ENCODE measurements around the gene THEM4. TPM values are rescaled to one million over a fixed set of nuclear protein-coding genes. Genes with fewer than 3 reads are reported as not detected.
"Not testable (repeated sequence)": the region's sequence is repeated elsewhere in the genome, so short reads cannot be mapped to it uniquely, and the experiment has no call there.

THEM4 gene
- total RNA-seq, 1 donor from 2014 or later = 18.0 TPM

- DNase-seq (ENCODE audit: low read depth, low spot score) = no peak
Measured at GRCh38 chr1:151935154-151935553, 25.8 kb upstream of the THEM4 start.

- DNase-seq (ENCODE audit: low read depth, low spot score) = peak; percentile 22
Measured at GRCh38 chr1:151934048-151934493, 24.8 kb upstream of the THEM4 start.

GRCh38 chr1:151924691-151925587, 15.6 kb upstream of the THEM4 start:
- DNase-seq (ENCODE audit: low read depth, low spot score) = no peak

- no peak for DNase-seq (ENCODE audit: low read depth, low spot score)
Measured at GRCh38 chr1:151923422-151923821, 14.1 kb upstream of the THEM4 start.

GRCh38 chr1:151920149-151920548, 10.8 kb upstream of the THEM4 start:
- no peak for DNase-seq (ENCODE audit: low read depth, low spot score)

- no peak for DNase-seq (ENCODE audit: low read depth, low spot score)
Measured at GRCh38 chr1:151918819-151919610, 9.7 kb upstream of the THEM4 start.

- DNase-seq (ENCODE audit: low read depth, low spot score) = no peak
Measured at GRCh38 chr1:151918156-151918555, 8.8 kb upstream of the THEM4 start.

- no peak for DNase-seq (ENCODE audit: low read depth, low spot score)
Measured at GRCh38 chr1:151916726-151917370, 7.5 kb upstream of the THEM4 start.

- DNase-seq (ENCODE audit: low read depth, low spot score) = no peak
Measured at GRCh38 chr1:151915061-151915686, 5.9 kb upstream of the THEM4 start.

- no peak for DNase-seq (ENCODE audit: low read depth, low spot score)
Measured at GRCh38 chr1:151914076-151914475, 4.8 kb upstream of the THEM4 start.

GRCh38 chr1:151912973-151913372, 3.7 kb upstream of the THEM4 start:
- DNase-seq (ENCODE audit: low read depth, low spot score) = no peak

GRCh38 chr1:151908228-151908691, 1.1 kb downstream of the THEM4 start:
- DNase-seq (ENCODE audit: low read depth, low spot score) = no peak

GRCh38 chr1:151907363-151908139, 1.8 kb downstream of the THEM4 start:
- no peak for DNase-seq (ENCODE audit: low read depth, low spot score)

- DNase-seq (ENCODE audit: low read depth, low spot score) = not testable (repeated sequence)
Measured at GRCh38 chr1:151906324-151906645, 3.0 kb downstream of the THEM4 start.

GRCh38 chr1:151905443-151906323, 3.6 kb downstream of the THEM4 start:
- peak; percentile 15 for DNase-seq (ENCODE audit: low read depth, low spot score)

GRCh38 chr1:151905070-151905442, 4.3 kb downstream of the THEM4 start:
- peak; percentile 45 for DNase-seq (ENCODE audit: low read depth, low spot score)

GRCh38 chr1:151902858-151903257, 6.5 kb downstream of the THEM4 start:
- DNase-seq (ENCODE audit: low read depth, low spot score) = no peak

GRCh38 chr1:151900804-151901203, 8.5 kb downstream of the THEM4 start:
- not testable (repeated sequence) for DNase-seq (ENCODE audit: low read depth, low spot score)

GRCh38 chr1:151898519-151898991, 10.8 kb downstream of the THEM4 start:
- no peak for DNase-seq (ENCODE audit: low read depth, low spot score)
